Measurements from ENCODE around the gene SPHK2.

GRCh38 chr19:48613852-48614435 lies 5.4 kb upstream of the SPHK2 start:
- TF ChIP-seq CTCF (IDR thresholded peaks at IDR 0.05; ENCODE audit: low read depth, low read length, poor library complexity, severe bottlenecking) (no peak), EZH2phosphoT487 (IDR thresholded peaks at IDR 0.05; ENCODE audit: borderline replicate concordance, low read length) (no peak)

Data from DOHH2 (cell line).